HepG2 (cell line): Measurements from ENCODE around the gene ZFR.

Source experiments
- BCLAF1 ChIP-seq: fragments of 450-650 bp; IDR thresholded peaks from 2 replicates; pipeline ENCODE4 v1.6.1; 2017; ENCODE audit warnings: mild to moderate bottlenecking
- CTCF ChIP-seq: sonication (generic); formaldehyde crosslinking; IDR thresholded peaks from 2 replicates; pipeline ENCODE4 v1.5.0; 2020; ENCODE audit warnings: mild to moderate bottlenecking, missing genetic modification reagents, moderate library complexity
- E2F1 ChIP-seq: sonication (generic); formaldehyde crosslinking; IDR thresholded peaks from 2 replicates; pipeline ENCODE4 v1.5.0; 2020; ENCODE audit warnings: missing genetic modification reagents
- GLMP ChIP-seq: sonication (generic); formaldehyde crosslinking; IDR thresholded peaks from 2 replicates; pipeline ENCODE4 v1.9.0; 2021; ENCODE audit warnings: missing genetic modification reagents, mild to moderate bottlenecking, borderline replicate concordance
- REXO4 ChIP-seq: sonication (generic); formaldehyde crosslinking; IDR thresholded peaks from 2 replicates; pipeline ENCODE4 v1.8.0; 2022; ENCODE audit warnings: missing genetic modification reagents, mild to moderate bottlenecking, borderline replicate concordance
- RFX5 ChIP-seq: IDR thresholded peaks from 2 replicates; pipeline ENCODE4 v1.6.1; 2011; ENCODE audit warnings: low read depth, low read length, improper control_type of control experiment
- SRF ChIP-seq: IDR thresholded peaks from 2 replicates; pipeline ENCODE4 v1.6.1; 2011; ENCODE audit warnings: mild to moderate bottlenecking, low read depth, low read length, moderate library complexity
- TAF1 ChIP-seq: sonication (generic); formaldehyde crosslinking; IDR thresholded peaks from 2 replicates; pipeline ENCODE4 v1.4.0; 2020; ENCODE audit warnings: missing genetic modification reagents
- ZNF547 ChIP-seq: sonication (generic); formaldehyde crosslinking; IDR thresholded peaks from 2 replicates; pipeline ENCODE4 v1.5.1; 2020; ENCODE audit warnings: mild to moderate bottlenecking, missing genetic modification reagents
- ZSCAN5A ChIP-seq: sonication (generic); formaldehyde crosslinking; IDR thresholded peaks from 2 replicates; pipeline ENCODE4 v1.8.0; 2022; ENCODE audit warnings: mild to moderate bottlenecking, missing genetic modification reagents, borderline replicate concordance

GRCh38 chr5:32489791-32490562 is 45.4 kb upstream of the ZFR start:
- TF ChIP-seq SRF, result no peak
- peak; percentile 91 for TF ChIP-seq CTCF (CRISPR knock-in tag)
- TF ChIP-seq ZNF547 (CRISPR knock-in tag), result no peak
- TF ChIP-seq TAF1 (CRISPR knock-in tag), result no peak
- TF ChIP-seq BCLAF1, result no peak
- no peak for TF ChIP-seq ZSCAN5A
- TF ChIP-seq GLMP, result no peak
- TF ChIP-seq RFX5, result no peak
- no peak for TF ChIP-seq REXO4
- TF ChIP-seq E2F1 (CRISPR knock-in tag), result no peak
